H1 (cell line): ENCODE measurements around the gene INAVA. TPM values are rescaled to one million over a fixed set of nuclear protein-coding genes. Genes with fewer than 3 reads are reported as not detected.

Experiments used
- EGR1 ChIP-seq: IDR thresholded peaks from 2 replicates; pipeline ENCODE4 v1.6.1; 2011; ENCODE audit warnings: low read depth, low read length, borderline replicate concordance
- RFX5 ChIP-seq: IDR thresholded peaks from 2 replicates; pipeline ENCODE4 v1.6.1; 2011; ENCODE audit warnings: low read depth, low read length, improper control_type of control experiment, borderline replicate concordance
- SUZ12 ChIP-seq: fragments of 200-600 bp; sonication (generic); IDR thresholded peaks from 2 replicates; pipeline ENCODE4 v1.6.1; 2012; ENCODE audit warnings: mild to moderate bottlenecking, inconsistent platforms, low read length, moderate library complexity, mixed read lengths
- polyA plus RNA-seq, 7 experiments: library from polyadenylated mRNA; depleted of rRNA in 3 of 7; stranded (reverse) in 5 of 7; unstranded in 2 of 7; fragments of >200 nt in 5 of 7; fragments of 200-250 nt in 2 of 7; gene quantifications; 1 replicate in 5 of 7; 2 replicates in 1 of 7; 4 replicates in 1 of 7; pipeline versions ENCODE4 v1.2.1 to v1.2.3, GENCODE V29; 2011 to 2013; ENCODE audit warnings: missing spikeins in 2 of 7, mixed read lengths in 2 of 7
- total RNA-seq: library from RNA; stranded (reverse); fragmentation: NEBNext Ultra II Directional; extraction: Animal tissue kit (Norgen Biotek cat#: 25700); gene quantifications from 2 replicates; pipeline ENCODE4 v1.2.1, GENCODE V29; 2021

INAVA gene
- total and polyA plus RNA-seq, 2 of the 8 experiments (the other 6 are each of a cell fraction or from before 2014, with no cell fraction given), result 46.8 to 49.3 TPM

GRCh38 chr1:200866116-200866515 lies 28.6 kb upstream of the INAVA start (continued):
- no peak for TF ChIP-seq SUZ12
- TF ChIP-seq EGR1, result no peak
- no peak for TF ChIP-seq RFX5
